ENCODE results near the gene TSPOAP1. TPM values are rescaled to one million over a fixed set of nuclear protein-coding genes. Genes with fewer than 3 reads are reported as not detected.

The TSPOAP1 gene
- total and polyA plus RNA-seq, 10 of the 15 experiments (the other 5 are each of a cell fraction or from before 2014, with no cell fraction given): 0.58 to 16.4 (median 4.2) TPM; not detected in 1

DNA sequence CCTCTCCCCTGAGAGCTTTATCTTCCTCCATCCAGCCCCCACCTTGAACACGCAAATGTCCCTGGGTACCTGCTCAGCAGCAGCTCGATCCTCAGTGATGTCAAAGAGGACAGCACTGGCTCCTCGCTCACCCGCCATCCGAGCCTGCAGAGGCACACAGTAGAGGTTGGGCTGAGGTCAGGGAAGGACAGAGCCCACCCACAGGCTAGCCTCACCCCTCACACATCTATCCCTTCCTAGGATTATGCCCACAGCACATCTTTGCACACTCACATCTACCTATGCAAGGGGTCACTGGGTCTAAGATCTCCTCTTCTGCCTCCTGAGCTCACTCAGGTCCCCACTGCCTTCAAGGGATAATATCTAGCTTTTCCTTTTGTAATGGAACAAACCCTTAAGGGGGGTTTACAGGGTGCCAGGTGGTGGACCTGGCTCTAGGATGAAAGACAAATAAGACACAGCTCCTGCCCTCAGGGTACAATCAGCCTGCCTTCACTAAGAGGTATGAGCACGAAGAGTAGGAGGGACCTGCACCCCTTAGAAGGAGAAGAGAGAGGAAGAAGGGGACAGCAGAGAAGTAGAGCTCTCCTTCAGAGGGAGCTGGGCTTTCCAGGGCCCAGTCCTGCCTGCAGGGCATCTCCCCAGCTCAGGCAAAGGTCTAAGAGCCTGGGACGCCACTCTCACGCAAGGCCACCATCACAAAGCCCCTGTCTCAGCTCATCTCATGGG lies 35.0 kb upstream of the TSPOAP1 start:
- Histone ChIP-seq H3K27me3 (replicated peaks in 1 of 2; ENCODE audit: control insufficient read depth in 2 of 2, insufficient read depth in 2 of 2, low read length in 1 of 2) (no peaks in the 10 kb centered on the region), H3K4me1 (ENCODE audit: control insufficient read depth, insufficient read depth, low read length) (no peaks in the 10 kb centered on the region), H4K20me1 (ENCODE audit: control insufficient read depth, insufficient read depth) (no peaks in the 10 kb centered on the region), H3K9ac (ENCODE audit: control insufficient read depth, insufficient read depth, low read length) (no peak overlapping the region), H3K9me3 (replicated peaks; ENCODE audit: control insufficient read depth, insufficient read depth, low read length) (no peaks in the 10 kb centered on the region), H3K4me3 (no peak overlapping the region), H3K4me2 (ENCODE audit: control insufficient read depth, insufficient read depth) (no peak overlapping the region), H2AFZ (ENCODE audit: control insufficient read depth, low read depth, low read length) (no peak overlapping the region), H3K79me2 (ENCODE audit: control insufficient read depth, insufficient read depth, low read length) (no peaks in the 10 kb centered on the region), H3K36me3 (ENCODE audit: control insufficient read depth in 2 of 2, insufficient read depth in 2 of 2, low read length in 1 of 2) (peaks cover 0 to 16% of the 10 kb centered on the region in 2 experiments; a peak in 3 of 4 replicates), H3K27ac (ENCODE audit: control insufficient read depth, insufficient read depth) (no peak overlapping the region)
- DNase-seq (ENCODE audit: low read depth, low spot score) (no peak), ATAC-seq (no peak), FAIRE-seq (no peak)
- in situ Hi-C loops (cut with MboI) (no loop called here), intact Hi-C loops (cut with micrococcal nuclease; ENCODE audit: unreplicated experiment) (no loop called here)
- 69% methylated on average over 8 of the region's 8 CpGs for WGBS (ENCODE audit: insufficient coverage, insufficient replicate concordance, low lambda C conversion rate, missing lambda C conversion rate)
- RAD21 ChIA-PET (ENCODE audit: unreplicated experiment): interaction anchor here (2.0 kb wide), 1 partner anchor 19 kb away, joined by 4 read pairs; no protein-coding TSS in a partner anchor
- POLR2A ChIA-PET: interaction anchor here (0.6 to 1.2 kb wide), 4 partner anchors 12 to 60 kb away, joined by 3 to 5 read pairs (median 4); partner anchors contain the start of gene SUPT4H1
- BruUV-seq (replicated peaks): no TSS peak
- SMC1A ChIA-PET (ENCODE audit: uncharacterized antibody, unreplicated experiment): interaction anchor here (1.0 to 1.7 kb wide), 3 partner anchors 20 to 54 kb away, joined by 3 to 5 read pairs (median 5); partner anchors contain the start of gene RNF43
- CTCF ChIA-PET: interaction anchor here (0.7 to 1.3 kb wide), 4 partner anchors 13 to 113 kb away, joined by 3 to 6 read pairs (median 3); partner anchors contain the start of gene RNF43
- no peak for TF ChIP-seq POLR2AphosphoS2 (IDR thresholded peaks at IDR 0.05; ENCODE audit: low read depth, low read length)
- TF ChIP-seq RUNX3 (IDR thresholded peaks at IDR 0.05; ENCODE audit: low read length): no peak
- TF ChIP-seq IKZF2 (IDR thresholded peaks at IDR 0.05): no peak
- TF ChIP-seq, protein P1, sequence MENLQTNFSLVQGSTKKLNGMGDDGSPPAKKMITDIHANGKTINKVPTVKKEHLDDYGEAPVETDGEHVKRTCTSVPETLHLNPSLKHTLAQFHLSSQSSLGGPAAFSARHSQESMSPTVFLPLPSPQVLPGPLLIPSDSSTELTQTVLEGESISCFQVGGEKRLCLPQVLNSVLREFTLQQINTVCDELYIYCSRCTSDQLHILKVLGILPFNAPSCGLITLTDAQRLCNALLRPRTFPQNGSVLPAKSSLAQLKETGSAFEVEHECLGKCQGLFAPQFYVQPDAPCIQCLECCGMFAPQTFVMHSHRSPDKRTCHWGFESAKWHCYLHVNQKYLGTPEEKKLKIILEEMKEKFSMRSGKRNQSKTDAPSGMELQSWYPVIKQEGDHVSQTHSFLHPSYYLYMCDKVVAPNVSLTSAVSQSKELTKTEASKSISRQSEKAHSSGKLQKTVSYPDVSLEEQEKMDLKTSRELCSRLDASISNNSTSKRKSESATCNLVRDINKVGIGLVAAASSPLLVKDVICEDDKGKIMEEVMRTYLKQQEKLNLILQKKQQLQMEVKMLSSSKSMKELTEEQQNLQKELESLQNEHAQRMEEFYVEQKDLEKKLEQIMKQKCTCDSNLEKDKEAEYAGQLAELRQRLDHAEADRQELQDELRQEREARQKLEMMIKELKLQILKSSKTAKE (IDR thresholded peaks at IDR 0.05; ENCODE audit: low read depth, poor library complexity, severe bottlenecking): no peak
- no peak for TF ChIP-seq MYB (IDR thresholded peaks at IDR 0.05; ENCODE audit: borderline replicate concordance, low read depth, low read length)
- TF ChIP-seq, protein P2, sequence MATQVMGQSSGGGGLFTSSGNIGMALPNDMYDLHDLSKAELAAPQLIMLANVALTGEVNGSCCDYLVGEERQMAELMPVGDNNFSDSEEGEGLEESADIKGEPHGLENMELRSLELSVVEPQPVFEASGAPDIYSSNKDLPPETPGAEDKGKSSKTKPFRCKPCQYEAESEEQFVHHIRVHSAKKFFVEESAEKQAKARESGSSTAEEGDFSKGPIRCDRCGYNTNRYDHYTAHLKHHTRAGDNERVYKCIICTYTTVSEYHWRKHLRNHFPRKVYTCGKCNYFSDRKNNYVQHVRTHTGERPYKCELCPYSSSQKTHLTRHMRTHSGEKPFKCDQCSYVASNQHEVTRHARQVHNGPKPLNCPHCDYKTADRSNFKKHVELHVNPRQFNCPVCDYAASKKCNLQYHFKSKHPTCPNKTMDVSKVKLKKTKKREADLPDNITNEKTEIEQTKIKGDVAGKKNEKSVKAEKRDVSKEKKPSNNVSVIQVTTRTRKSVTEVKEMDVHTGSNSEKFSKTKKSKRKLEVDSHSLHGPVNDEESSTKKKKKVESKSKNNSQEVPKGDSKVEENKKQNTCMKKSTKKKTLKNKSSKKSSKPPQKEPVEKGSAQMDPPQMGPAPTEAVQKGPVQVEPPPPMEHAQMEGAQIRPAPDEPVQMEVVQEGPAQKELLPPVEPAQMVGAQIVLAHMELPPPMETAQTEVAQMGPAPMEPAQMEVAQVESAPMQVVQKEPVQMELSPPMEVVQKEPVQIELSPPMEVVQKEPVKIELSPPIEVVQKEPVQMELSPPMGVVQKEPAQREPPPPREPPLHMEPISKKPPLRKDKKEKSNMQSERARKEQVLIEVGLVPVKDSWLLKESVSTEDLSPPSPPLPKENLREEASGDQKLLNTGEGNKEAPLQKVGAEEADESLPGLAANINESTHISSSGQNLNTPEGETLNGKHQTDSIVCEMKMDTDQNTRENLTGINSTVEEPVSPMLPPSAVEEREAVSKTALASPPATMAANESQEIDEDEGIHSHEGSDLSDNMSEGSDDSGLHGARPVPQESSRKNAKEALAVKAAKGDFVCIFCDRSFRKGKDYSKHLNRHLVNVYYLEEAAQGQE (IDR thresholded peaks at IDR 0.05; ENCODE audit: low read depth, low read length): no peak
- no peak for TF ChIP-seq SMC3 (IDR thresholded peaks at IDR 0.05; ENCODE audit: borderline replicate concordance, low read length)
- no peak for TF ChIP-seq EGR1 (IDR thresholded peaks at IDR 0.05; ENCODE audit: borderline replicate concordance in 1 of 2, low read depth in 2 of 2, low read length in 2 of 2)
- no peak for TF ChIP-seq HCFC1 (IDR thresholded peaks at IDR 0.05; ENCODE audit: low read length)
- TF ChIP-seq MEF2B (IDR thresholded peaks at IDR 0.05; ENCODE audit: partially characterized antibody, poor library complexity, severe bottlenecking): no peak
- TF ChIP-seq, protein P3, sequence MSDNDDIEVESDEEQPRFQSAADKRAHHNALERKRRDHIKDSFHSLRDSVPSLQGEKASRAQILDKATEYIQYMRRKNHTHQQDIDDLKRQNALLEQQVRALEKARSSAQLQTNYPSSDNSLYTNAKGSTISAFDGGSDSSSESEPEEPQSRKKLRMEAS (IDR thresholded peaks at IDR 0.05; ENCODE audit: low read depth, low read length): no peak
- TF ChIP-seq, protein P4, sequence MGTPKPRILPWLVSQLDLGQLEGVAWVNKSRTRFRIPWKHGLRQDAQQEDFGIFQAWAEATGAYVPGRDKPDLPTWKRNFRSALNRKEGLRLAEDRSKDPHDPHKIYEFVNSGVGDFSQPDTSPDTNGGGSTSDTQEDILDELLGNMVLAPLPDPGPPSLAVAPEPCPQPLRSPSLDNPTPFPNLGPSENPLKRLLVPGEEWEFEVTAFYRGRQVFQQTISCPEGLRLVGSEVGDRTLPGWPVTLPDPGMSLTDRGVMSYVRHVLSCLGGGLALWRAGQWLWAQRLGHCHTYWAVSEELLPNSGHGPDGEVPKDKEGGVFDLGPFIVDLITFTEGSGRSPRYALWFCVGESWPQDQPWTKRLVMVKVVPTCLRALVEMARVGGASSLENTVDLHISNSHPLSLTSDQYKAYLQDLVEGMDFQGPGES (IDR thresholded peaks at IDR 0.05): no peak
- TF ChIP-seq, protein P5, sequence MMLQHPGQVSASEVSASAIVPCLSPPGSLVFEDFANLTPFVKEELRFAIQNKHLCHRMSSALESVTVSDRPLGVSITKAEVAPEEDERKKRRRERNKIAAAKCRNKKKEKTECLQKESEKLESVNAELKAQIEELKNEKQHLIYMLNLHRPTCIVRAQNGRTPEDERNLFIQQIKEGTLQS (IDR thresholded peaks at IDR 0.05; ENCODE audit: borderline replicate concordance, extremely low read depth, low read depth, low read length): no peak
- no peak for TF ChIP-seq POLR2AphosphoS5 (IDR thresholded peaks at IDR 0.05; ENCODE audit: low read length)
- TF ChIP-seq CBFB (IDR thresholded peaks at IDR 0.05; ENCODE audit: low read depth): no peak
- no peak for TF ChIP-seq MTA2 (IDR thresholded peaks at IDR 0.05; ENCODE audit: low read depth)

Measured in GM12878 (cell line).